IMR-90 (cell line): ENCODE data around the gene NARS2. TPM values are rescaled to one million over a fixed set of nuclear protein-coding genes. Genes with fewer than 3 reads are reported as not detected.

Experiments used
- ATAC-seq: fragments of 200-7000 bp; cut with Tn5 transposase; 2 replicates; pipeline ENCODE4 v1.9.1; 2020; ENCODE audit warnings: low read depth, mild to moderate bottlenecking, moderate library complexity
- BruUV-seq: library from RNA; stranded (reverse); fragments of 400-500 nt; replicated peaks from 2 replicates; lab custom pipeline; 2021; lab: Mats Ljungman, UMichigan
- CTCF ChIA-PET: fragments of 300-600 bp; formaldehyde crosslinking; extraction: SDS; loops from one replicate; lab custom pipeline; 2021; ENCODE audit warnings: antibody characterized with exemption; lab: Yijun Ruan, JAX
- POLR2A ChIA-PET: fragments of 300-600 bp; sonication (Branson Sonifier 250); formaldehyde crosslinking; loops from one replicate; lab custom pipeline; 2022; ENCODE audit warnings: antibody characterized with exemption; ENCODE audit not compliant: unreplicated experiment; lab: Charles Lee
- DNase-seq: peaks from one replicate; pipeline ENCODE4 v3.0.0; 2013
- H2AFZ ChIP-seq: replicated peaks from 2 replicates; pipeline ENCODE3; 2013; ENCODE audit warnings: low read length, mild to moderate bottlenecking; ENCODE audit not compliant: poor library complexity
- H2AK5ac ChIP-seq: 2 replicates; pipeline ENCODE4 v1.6.1; 2013; ENCODE audit warnings: low read depth, low read length, inconsistent platforms
- H2AK9ac ChIP-seq: replicated peaks from 2 replicates; pipeline ENCODE3; 2013; ENCODE audit warnings: mild to moderate bottlenecking, low read depth, low read length, moderate library complexity; ENCODE audit not compliant: poor library complexity
- H2BK120ac ChIP-seq: 2 replicates; pipeline ENCODE4 v1.6.1; 2013; ENCODE audit warnings: low read depth, low read length, inconsistent platforms
- H2BK15ac ChIP-seq: 3 replicates; pipeline ENCODE4 v1.6.1; 2013; ENCODE audit warnings: low read depth, low read length, inconsistent platforms
- H2BK20ac ChIP-seq: 2 replicates; pipeline ENCODE4 v1.6.1; 2013; ENCODE audit warnings: low read depth, mild to moderate bottlenecking, inconsistent platforms, low read length, moderate library complexity
- H2BK5ac ChIP-seq: 2 replicates; pipeline ENCODE4 v1.6.1; 2013; ENCODE audit warnings: mild to moderate bottlenecking, low read depth, low read length, inconsistent platforms; ENCODE audit not compliant: poor library complexity, severe bottlenecking
- H3K14ac ChIP-seq: replicated peaks from 2 replicates; pipeline ENCODE4 v1.6.1; 2013; ENCODE audit warnings: low read depth, low read length, inconsistent platforms
- H3K18ac ChIP-seq: 2 replicates; pipeline ENCODE4 v1.6.1; 2013; ENCODE audit warnings: low read depth, low read length, control low read depth
- H3K23ac ChIP-seq: 2 replicates; pipeline ENCODE4 v1.6.1; 2013; ENCODE audit warnings: low read depth, low read length, inconsistent platforms
- H3K27ac ChIP-seq: 2 replicates; pipeline ENCODE4 v1.5.1; 2013; ENCODE audit warnings: mild to moderate bottlenecking, control low read depth, low read length; ENCODE audit not compliant: insufficient read depth
- H3K27me3 ChIP-seq: 2 replicates; pipeline ENCODE4 v1.6.1; 2013; ENCODE audit warnings: low read length; ENCODE audit not compliant: control insufficient read depth, insufficient read depth
- H3K36me3 ChIP-seq: 2 replicates; pipeline ENCODE4 v1.6.1; 2013; ENCODE audit warnings: low read length, mixed read lengths; ENCODE audit not compliant: control insufficient read depth, insufficient read depth
- H3K4ac ChIP-seq: 2 replicates; pipeline ENCODE4 v1.6.1; 2013; ENCODE audit warnings: low read depth, low read length, inconsistent platforms
- H3K4me1 ChIP-seq: 2 replicates; pipeline ENCODE4 v1.6.1; 2013; ENCODE audit warnings: low read length, mixed read lengths; ENCODE audit not compliant: control insufficient read depth, insufficient read depth
- H3K4me2 ChIP-seq: 2 replicates; pipeline ENCODE4 v1.6.1; 2013; ENCODE audit warnings: low read depth, mild to moderate bottlenecking, control low read depth, low read length, moderate library complexity
- H3K4me3 ChIP-seq: 2 replicates; pipeline ENCODE4 v1.5.1; 2013; ENCODE audit warnings: low read depth, mild to moderate bottlenecking, control low read depth, low read length, moderate library complexity; ENCODE audit not compliant: insufficient read depth
- H3K56ac ChIP-seq: 2 replicates; pipeline ENCODE4 v1.6.1; 2013; ENCODE audit warnings: low read length, inconsistent platforms; ENCODE audit not compliant: insufficient read depth; ENCODE audit errors: extremely low read depth
- H3K79me1 ChIP-seq, 2 experiments: 2 replicates each; pipeline ENCODE4 v1.6.1; 2013; ENCODE audit warnings: low read length in 2 of 2, inconsistent platforms in 1 of 2, low read depth in 1 of 2
- H3K9ac ChIP-seq: 2 replicates; pipeline ENCODE4 v1.6.1; 2013; ENCODE audit warnings: low read depth, low read length, control low read depth
- H3K9me1 ChIP-seq: 2 replicates; pipeline ENCODE4 v1.6.1; 2013; ENCODE audit warnings: low read length, inconsistent platforms; ENCODE audit not compliant: insufficient read depth
- H3K9me3 ChIP-seq: 2 replicates; pipeline ENCODE4 v1.6.1; 2013; ENCODE audit warnings: low read length; ENCODE audit not compliant: control insufficient read depth, insufficient read depth
- H4K20me1 ChIP-seq: 2 replicates; pipeline ENCODE4 v1.6.1; 2013; ENCODE audit warnings: low read length, inconsistent platforms; ENCODE audit not compliant: insufficient read depth
- H4K5ac ChIP-seq: 2 replicates; pipeline ENCODE4 v1.6.1; 2013; ENCODE audit warnings: mild to moderate bottlenecking, low read depth, low read length, control low read depth
- H4K8ac ChIP-seq, 2 experiments: 2 replicates each; pipeline ENCODE4 v1.6.1; 2013; ENCODE audit warnings: low read depth in 2 of 2, low read length in 2 of 2, control low read depth in 1 of 2, inconsistent platforms in 1 of 2
- H4K91ac ChIP-seq: 2 replicates; pipeline ENCODE4 v1.6.1; 2013; ENCODE audit warnings: low read depth, low read length, inconsistent platforms; ENCODE audit not compliant: insufficient read depth
- BHLHE40 ChIP-seq: fragments of 150-350 bp; IDR thresholded peaks from 2 replicates; pipeline ENCODE4 v1.6.1; 2016; ENCODE audit warnings: mild to moderate bottlenecking, low read depth, low read length
- CEBPB ChIP-seq: IDR thresholded peaks from 2 replicates; pipeline ENCODE4 v1.6.1; 2012; ENCODE audit warnings: low read depth, low read length, improper control_type of control experiment
- FOS ChIP-seq: fragments of 150-350 bp; IDR thresholded peaks from 2 replicates; pipeline ENCODE4 v1.6.1; 2016; ENCODE audit warnings: low read depth, low read length
- MAFK ChIP-seq: IDR thresholded peaks from 2 replicates; pipeline ENCODE4 v1.6.1; 2012; ENCODE audit warnings: low read depth, low read length, improper control_type of control experiment
- MAZ ChIP-seq: IDR thresholded peaks from 2 replicates; pipeline ENCODE4 v1.6.1; 2012; ENCODE audit warnings: low read depth, mild to moderate bottlenecking, low read length, improper control_type of control experiment, moderate library complexity, borderline replicate concordance
- MXI1 ChIP-seq: IDR thresholded peaks from 2 replicates; pipeline ENCODE4 v1.6.1; 2012; ENCODE audit warnings: low read depth, mild to moderate bottlenecking, low read length, moderate library complexity, borderline replicate concordance
- RAD21 ChIP-seq: IDR thresholded peaks from 2 replicates; pipeline ENCODE4 v1.6.1; 2012; ENCODE audit warnings: low read length, improper control_type of control experiment
- RFX5 ChIP-seq: IDR thresholded peaks from 2 replicates; pipeline ENCODE4 v1.8.0; 2012; ENCODE audit warnings: low read depth, mild to moderate bottlenecking, low read length, moderate library complexity
- WGBS, 2 experiments: methylation state at CpG; one replicate each; pipeline versions ENCODE4 v1.1.5 to v1.1.7; 2013; ENCODE audit warnings: missing lambda C conversion rate in 2 of 2; ENCODE audit not compliant: insufficient read length in 1 of 2; ENCODE audit errors: extremely low coverage in 2 of 2; 5-methylcytosine and 5-hydroxymethylcytosine counted together
- dilution Hi-C: fragments of 300-500 bp; cut with HindIII; formaldehyde crosslinking; loops from one replicate; pipeline ENCODE4 v1.14.3; 2018; ENCODE audit warnings: low sequenced_read_pairs; ENCODE audit not compliant: unreplicated experiment
- in situ Hi-C: fragments of 300-500 bp; cut with MboI; formaldehyde crosslinking; loops from 3 replicates; pipeline ENCODE4 v1.14.3; 2019; ENCODE audit warnings: low sequenced_read_pairs, inconsistent platforms, mixed read lengths
- intact Hi-C: fragments of 100-400 bp; cut with micrococcal nuclease; formaldehyde crosslinking; loops from 2 replicates; pipeline ENCODE4 v1.10.0; 2022
- polyA plus RNA-seq, 3 experiments: library from polyadenylated mRNA; depleted of rRNA; stranded (reverse); fragments of >200 nt; gene quantifications; 2 replicates each; pipeline ENCODE4 v1.2.3, GENCODE V29; 2012; ENCODE audit warnings: low replicate concordance in 1 of 3
- total RNA-seq: library from RNA; depleted of rRNA; stranded (reverse); fragments of >200 nt; gene quantifications from 2 replicates; pipeline ENCODE4 v1.2.3, GENCODE V29; 2012

Gene NARS2
- total and polyA plus RNA-seq, 2 of the 4 experiments (the other 2 are of a cell fraction): 8.0 to 15.8 TPM

DNA sequence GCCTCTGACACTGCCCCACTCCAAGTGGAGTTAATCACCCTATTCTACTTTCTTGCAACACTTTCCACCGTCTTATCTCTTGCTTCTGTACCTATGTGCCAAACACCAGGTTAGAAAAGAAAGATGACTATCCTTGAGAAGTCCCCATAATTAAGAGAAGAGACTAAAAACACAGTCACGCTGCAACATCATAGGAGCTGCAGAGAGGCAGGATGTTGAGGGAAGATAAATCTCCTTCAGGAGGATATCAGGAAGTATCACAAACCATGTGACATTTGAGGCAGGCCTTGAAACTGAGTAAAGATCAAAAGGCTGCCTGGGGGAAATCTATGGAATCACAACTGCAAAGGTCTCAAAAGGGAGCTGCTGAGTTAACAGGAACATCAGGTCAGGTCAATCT is 181.8 kb downstream of the NARS2 start:
- Histone ChIP-seq H3K4me3 (no peak overlapping the region), H3K36me3 (no peaks in the 10 kb centered on the region), H3K4me2 (no peak overlapping the region), H3K18ac (no peak overlapping the region), H3K23ac (no peak overlapping the region), H3K4me1 (no peaks in the 10 kb centered on the region), H4K20me1 (no peaks in the 10 kb centered on the region; the same call in 1 of the 2 replicates), H3K9me3 (no peaks in the 10 kb centered on the region), H3K56ac (no peak overlapping the region), H2AFZ (no peak overlapping the region), H3K4ac (no peak overlapping the region), H2AK5ac (no peak overlapping the region), H4K5ac (no peak overlapping the region), H2BK15ac (no peak overlapping the region), H3K9me1 (peaks cover 4% of the 10 kb centered on the region; the same call in 1 of the 2 replicates), H3K79me1 (peaks cover 29 to 40% of the 10 kb centered on the region in 2 experiments), H3K27ac (no peak overlapping the region), H4K91ac (no peak overlapping the region), H2BK120ac (no peak overlapping the region), H2BK20ac (no peak overlapping the region), H2BK5ac (no peak overlapping the region), H3K14ac (no peak overlapping the region), H2AK9ac (no peak overlapping the region), H4K8ac (no peak overlapping the region), H3K27me3 (no peaks in the 10 kb centered on the region), H3K9ac (no peak overlapping the region)
- ChIA-PET CTCF (no interaction called here), POLR2A (no interaction called here)
- intact Hi-C loops (no loop called here), dilution Hi-C loops (no loop called here), in situ Hi-C loops (no loop called here)
- no TSS peak for BruUV-seq
- no peak for ATAC-seq
- TF ChIP-seq MAZ (no peak), BHLHE40 (no peak), MAFK (no peak), RAD21 (no peak), MXI1 (no peak), CEBPB (no peak), FOS (no peak), RFX5 (no peak)
- no CpG with 5 or more reads among the region's 2 CpGs for WGBS, 2 experiments
- DNase-seq: no peak
